ENCODE data around the gene PHRF1. TPM values are rescaled to one million over a fixed set of nuclear protein-coding genes. Genes with fewer than 3 reads are reported as not detected.
A peak's percentile ranks its signal among the peaks of the same experiment; 100 is the strongest.

Gene PHRF1
- total and polyA plus RNA-seq, 12 donors = 8.7 to 62.3 (median 26.1) TPM

GRCh38 chr11:554428-555226 lies 21.6 kb upstream of the PHRF1 start:
- peak in 3 of 7 donors; percentile 52 to 59 (median 57) for DNase-seq
- peaks cover 0 to 14% of the 10 kb centered on the region in 2 donors for H3K4me1 ChIP-seq (replicated peaks in 1 of 2)
- no peak overlapping the region for H3K27ac ChIP-seq
- H3K36me3 ChIP-seq (replicated peaks in 1 of 2) = no peaks in the 10 kb centered on the region
- peak overlapping the region in 1 of 4 donors; percentile 41 for H3K4me3 ChIP-seq
- WGBS, 4 donors = 11 to 60% (median 13%) methylated on average over 1 to 48 of the region's 60 CpGs; no CpG with 5 or more reads in 1 of the 4 donors
- intact Hi-C loops (cut with DNase I) = loop anchor here (5.0 to 10.0 kb wide), 3 partner anchors 58 to 170 kb away; no protein-coding TSS in a partner anchor
- peaks cover 24% of the 10 kb centered on the region for H3K27me3 ChIP-seq
- no peaks in the 10 kb centered on the region for H3K9me3 ChIP-seq (replicated peaks in 1 of 3)
- TF ChIP-seq POLR2A (IDR thresholded peaks at IDR 0.05) = no peak
- TF ChIP-seq CTCF (IDR thresholded peaks at IDR 0.05) = peak in 4 of 6 experiments; percentile 27 to 60 (median 36)

- peak overlapping the region in 1 of 4 donors; percentile 41 for H3K4me3 ChIP-seq
- TF ChIP-seq POLR2A (IDR thresholded peaks at IDR 0.05) = no peak
- no peak for TF ChIP-seq CTCF (IDR thresholded peaks at IDR 0.05)
- WGBS, 4 donors = 0 to 3% (median 2%) methylated on average over 7 to 57 of the region's 57 CpGs
- H3K27me3 ChIP-seq = peaks cover 24% of the 10 kb centered on the region
- no peaks in the 10 kb centered on the region for H3K36me3 ChIP-seq (replicated peaks in 1 of 2)
- no peak for DNase-seq
- H3K27ac ChIP-seq = no peak overlapping the region
- H3K9me3 ChIP-seq (replicated peaks in 1 of 3) = no peaks in the 10 kb centered on the region
- intact Hi-C loops (cut with DNase I) = loop anchor here (5.0 to 10.0 kb wide), 2 partner anchors 57 to 169 kb away; no protein-coding TSS in a partner anchor
- peaks cover 5 to 18% of the 10 kb centered on the region in 2 donors for H3K4me1 ChIP-seq (replicated peaks in 1 of 2)
These were observed 21.0 kb upstream of the PHRF1 start for GRCh38 chr11:555227-555779.

- Histone ChIP-seq H3K4me3 (peak overlapping the region in 1 of 4 donors; percentile 41), H3K27ac (no peak overlapping the region), H3K36me3 (replicated peaks in 1 of 2) (no peaks in the 10 kb centered on the region), H3K4me1 (replicated peaks in 1 of 2) (peaks cover 5 to 21% of the 10 kb centered on the region in 2 donors), H3K27me3 (peaks cover 24% of the 10 kb centered on the region), H3K9me3 (replicated peaks in 1 of 3) (no peaks in the 10 kb centered on the region)
- no peak for DNase-seq
- TF ChIP-seq POLR2A (IDR thresholded peaks at IDR 0.05) = no peak
- TF ChIP-seq CTCF (IDR thresholded peaks at IDR 0.05) = no peak
- intact Hi-C loops (cut with DNase I) = loop anchor here (5.0 to 10.0 kb wide), 2 partner anchors 56 to 169 kb away; no protein-coding TSS in a partner anchor
- 9 to 80% (median 29%) methylated on average over 1 to 104 of the region's 104 CpGs for WGBS, 4 donors
These were observed 20.2 kb upstream of the PHRF1 start for GRCh38 chr11:555780-556661.

Data from adrenal gland (tissue), 12 donors.